Muscle layer of colon (tissue), 2 donors: Measurements from ENCODE around the gene SOD3.

Experiments used
- H3K27ac ChIP-seq: one replicate; pipeline ENCODE4 v1.7.0; 2013; ENCODE audit warnings: low read depth, mild to moderate bottlenecking, low read length, moderate library complexity
- H3K27me3 ChIP-seq, 2 donors: one replicate each; pipeline ENCODE4 v1.7.0; 2013; ENCODE audit warnings: low read length in 2 of 2, mild to moderate bottlenecking in 2 of 2; ENCODE audit not compliant: insufficient read depth in 2 of 2, control insufficient read depth in 1 of 2
- H3K36me3 ChIP-seq: one replicate; pipeline ENCODE4 v1.7.0; 2013; ENCODE audit warnings: mild to moderate bottlenecking, low read length; ENCODE audit not compliant: insufficient read depth
- H3K4me1 ChIP-seq: one replicate; pipeline ENCODE4 v1.7.0; 2013; ENCODE audit warnings: mild to moderate bottlenecking, low read length; ENCODE audit not compliant: insufficient read depth
- H3K4me3 ChIP-seq, 2 donors: one replicate each; pipeline ENCODE4 v1.7.0; 2013; ENCODE audit warnings: low read length in 2 of 2, low read depth in 1 of 2, mild to moderate bottlenecking in 1 of 2, moderate library complexity in 1 of 2
- H3K9ac ChIP-seq: one replicate; pipeline ENCODE4 v1.7.0; 2013; ENCODE audit warnings: low read length
- H3K9me3 ChIP-seq: one replicate; pipeline ENCODE4 v1.7.0; 2013; ENCODE audit warnings: mild to moderate bottlenecking, low read length
- donor health status: abdominal sarcoma.
- donor health status: Adenocarcinoma of cecum.

SOD3 gene

GRCh38 chr4:24765376-24765988 lies 29.9 kb upstream of the SOD3 start:
- no peaks in the 10 kb centered on the region for H3K27me3 ChIP-seq
- H3K36me3 ChIP-seq: no peaks in the 10 kb centered on the region
- H3K9ac ChIP-seq: no peak overlapping the region
- H3K4me3 ChIP-seq: no peak overlapping the region
- no peaks in the 10 kb centered on the region for H3K9me3 ChIP-seq
- no peaks in the 10 kb centered on the region for H3K4me1 ChIP-seq
- H3K27ac ChIP-seq: no peak overlapping the region

DNA sequence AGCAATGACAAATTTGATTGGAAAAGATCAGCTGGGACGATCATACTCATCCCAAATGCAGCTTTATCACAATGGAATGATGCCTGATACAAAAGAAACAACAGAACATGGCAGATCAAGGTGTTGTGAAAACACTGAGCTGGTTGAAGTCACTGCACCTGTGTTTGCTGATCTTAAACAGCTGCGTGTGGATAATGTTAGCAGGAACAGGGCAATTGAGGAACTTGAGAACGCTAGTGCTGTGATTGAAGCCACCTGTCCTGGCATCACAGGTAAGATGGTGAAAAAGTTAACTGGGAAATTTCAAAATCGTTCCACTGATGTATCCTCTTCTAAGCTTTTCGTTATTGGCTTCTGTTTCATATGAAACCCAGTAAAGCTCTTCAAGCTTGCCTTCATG lies 27.4 kb upstream of the SOD3 start:
- H3K27ac ChIP-seq: no peak overlapping the region
- H3K27me3 ChIP-seq: no peaks in the 10 kb centered on the region
- H3K4me3 ChIP-seq: no peak overlapping the region
- peaks cover 6% of the 10 kb centered on the region for H3K4me1 ChIP-seq
- H3K9me3 ChIP-seq: no peaks in the 10 kb centered on the region
- no peaks in the 10 kb centered on the region for H3K36me3 ChIP-seq
- no peak overlapping the region for H3K9ac ChIP-seq

DNA sequence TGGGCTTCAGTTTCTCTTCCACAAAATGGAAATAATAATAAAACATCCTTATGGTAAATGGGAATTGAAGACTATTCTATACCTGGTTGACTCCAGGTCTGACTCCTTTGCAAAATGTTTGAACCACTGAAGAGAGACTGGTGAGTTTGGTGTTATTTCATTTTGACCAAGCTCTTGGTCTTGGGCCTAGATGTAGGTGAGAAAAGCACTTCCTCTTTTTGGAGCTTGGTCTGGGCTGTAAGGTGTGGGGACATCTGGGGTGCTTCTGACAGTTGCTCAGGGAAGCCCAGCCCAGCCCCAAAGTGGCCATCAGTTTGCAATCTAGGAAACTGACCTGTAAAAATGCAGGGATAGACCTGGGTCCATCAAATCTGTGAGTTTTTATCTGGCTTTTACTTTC lies 26.8 kb upstream of the SOD3 start:
- Histone ChIP-seq H3K9ac (no peak overlapping the region), H3K4me3 (no peak overlapping the region), H3K4me1 (peaks cover 6% of the 10 kb centered on the region), H3K36me3 (no peaks in the 10 kb centered on the region), H3K27me3 (no peaks in the 10 kb centered on the region), H3K9me3 (no peaks in the 10 kb centered on the region), H3K27ac (no peak overlapping the region)

- no peaks in the 10 kb centered on the region for H3K9me3 ChIP-seq
- no peak overlapping the region for H3K9ac ChIP-seq
- H3K4me1 ChIP-seq: peaks cover 6% of the 10 kb centered on the region
- H3K27me3 ChIP-seq: no peaks in the 10 kb centered on the region
- H3K27ac ChIP-seq: no peak overlapping the region
- no peak overlapping the region for H3K4me3 ChIP-seq
- no peaks in the 10 kb centered on the region for H3K36me3 ChIP-seq
Measured at GRCh38 chr4:24769571-24769970, 25.8 kb upstream of the SOD3 start.

GRCh38 chr4:24770032-24770584 lies 25.3 kb upstream of the SOD3 start:
- Histone ChIP-seq H3K9me3 (no peaks in the 10 kb centered on the region), H3K4me3 (no peak overlapping the region), H3K27ac (no peak overlapping the region), H3K9ac (no peak overlapping the region), H3K27me3 (no peaks in the 10 kb centered on the region), H3K36me3 (no peaks in the 10 kb centered on the region), H3K4me1 (peaks cover 6% of the 10 kb centered on the region)

- Histone ChIP-seq H3K9ac (no peak overlapping the region), H3K9me3 (no peaks in the 10 kb centered on the region), H3K27me3 (no peaks in the 10 kb centered on the region), H3K4me1 (peaks cover 6% of the 10 kb centered on the region), H3K4me3 (no peak overlapping the region), H3K36me3 (no peaks in the 10 kb centered on the region), H3K27ac (no peak overlapping the region)
Measured at GRCh38 chr4:24770667-24771066, 24.7 kb upstream of the SOD3 start.

DNA sequence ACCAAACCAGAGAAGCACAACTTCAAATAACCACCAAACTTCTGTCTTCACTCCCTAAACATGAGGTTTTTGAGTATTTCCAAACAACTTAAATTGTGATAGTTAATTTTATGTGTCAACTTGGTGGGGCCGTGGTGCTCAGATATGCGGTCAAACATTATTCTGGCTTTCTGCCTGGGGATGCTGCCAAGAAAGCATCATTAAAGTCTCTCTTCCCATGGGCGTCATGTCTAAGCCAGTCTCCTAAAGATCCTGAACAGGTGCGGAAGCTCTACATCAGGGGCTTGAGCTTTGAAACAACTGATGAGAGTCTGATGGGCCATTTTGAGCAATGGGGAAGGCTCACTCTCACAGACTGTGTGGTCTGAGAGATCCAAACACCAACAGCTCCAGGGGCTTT lies 24.1 kb upstream of the SOD3 start:
- Histone ChIP-seq H3K27ac (no peak overlapping the region), H3K27me3 (no peaks in the 10 kb centered on the region), H3K9me3 (no peaks in the 10 kb centered on the region), H3K4me3 (no peak overlapping the region), H3K36me3 (no peaks in the 10 kb centered on the region), H3K4me1 (peaks cover 6% of the 10 kb centered on the region), H3K9ac (no peak overlapping the region)

- Histone ChIP-seq H3K9me3 (no peaks in the 10 kb centered on the region), H3K27ac (no peak overlapping the region), H3K4me3 (no peak overlapping the region), H3K4me1 (peaks cover 6% of the 10 kb centered on the region), H3K9ac (no peak overlapping the region), H3K27me3 (no peaks in the 10 kb centered on the region), H3K36me3 (no peaks in the 10 kb centered on the region)
Measured at GRCh38 chr4:24772061-24772705, 23.2 kb upstream of the SOD3 start.

- Histone ChIP-seq H3K4me3 (no peak overlapping the region), H3K9me3 (no peaks in the 10 kb centered on the region), H3K36me3 (no peaks in the 10 kb centered on the region), H3K4me1 (peaks cover 6% of the 10 kb centered on the region), H3K27ac (no peak overlapping the region), H3K27me3 (no peaks in the 10 kb centered on the region), H3K9ac (no peak overlapping the region)
Measured at GRCh38 chr4:24772952-24773351, 22.4 kb upstream of the SOD3 start.

DNA sequence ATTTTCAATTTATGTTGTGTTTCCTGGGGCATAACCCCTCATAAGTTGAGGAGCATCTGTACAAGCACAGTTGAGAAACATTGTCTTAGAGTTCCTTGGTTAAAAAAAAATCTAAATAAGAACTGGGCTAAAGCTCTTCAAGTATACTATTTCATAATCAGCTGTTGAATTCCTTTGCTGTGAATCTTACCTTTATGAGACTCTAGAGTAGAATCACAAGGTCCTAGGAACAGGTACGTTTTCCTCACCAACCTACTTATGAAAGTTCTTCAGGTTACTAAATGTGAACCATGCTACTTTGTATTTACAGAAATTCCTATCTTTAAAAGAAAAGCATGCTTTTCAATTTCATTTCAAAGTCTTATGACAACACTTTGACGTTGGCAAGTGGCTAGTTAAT lies 20.9 kb upstream of the SOD3 start:
- H3K27ac ChIP-seq: no peak overlapping the region
- no peak overlapping the region for H3K9ac ChIP-seq
- H3K4me3 ChIP-seq: no peak overlapping the region
- H3K9me3 ChIP-seq: no peaks in the 10 kb centered on the region
- no peaks in the 10 kb centered on the region for H3K27me3 ChIP-seq
- no peaks in the 10 kb centered on the region for H3K36me3 ChIP-seq
- peaks cover 6% of the 10 kb centered on the region for H3K4me1 ChIP-seq

GRCh38 chr4:24775032-24775605 lies 20.3 kb upstream of the SOD3 start:
- no peaks in the 10 kb centered on the region for H3K27me3 ChIP-seq
- no peak overlapping the region for H3K9ac ChIP-seq
- H3K9me3 ChIP-seq: no peaks in the 10 kb centered on the region
- peaks cover 6% of the 10 kb centered on the region for H3K4me1 ChIP-seq
- no peak overlapping the region for H3K4me3 ChIP-seq
- H3K27ac ChIP-seq: no peak overlapping the region
- H3K36me3 ChIP-seq: no peaks in the 10 kb centered on the region
